ENCODE results near the gene KRT25.

- TF ChIP-seq CTCF (IDR thresholded peaks at IDR 0.05; ENCODE audit: low read depth, low read length, poor library complexity, severe bottlenecking) (no peak), EZH2phosphoT487 (IDR thresholded peaks at IDR 0.05; ENCODE audit: borderline replicate concordance, low read length) (no peak)
Measured at GRCh38 chr17:40763752-40764151, 8.6 kb upstream of the KRT25 start.
